Tibial nerve (tissue), 3 donors: ENCODE results near the gene FECH.

Experiments
- EP300 ChIP-seq, 2 donors: sonication (generic); formaldehyde crosslinking; IDR thresholded peaks; one replicate each; pipeline ENCODE4 v1.6.1; 2017; ENCODE audit warnings: antibody characterized with exemption in 2 of 2, mild to moderate bottlenecking in 1 of 2
- POLR2A ChIP-seq, 2 donors: fragments of 450-650 bp; IDR thresholded peaks; one replicate each; pipeline ENCODE4 v1.6.1; 2017; ENCODE audit warnings: antibody characterized with exemption in 2 of 2, mild to moderate bottlenecking in 2 of 2, moderate library complexity in 2 of 2

- TF ChIP-seq EP300 (IDR thresholded peaks at IDR 0.05) = no peak
- TF ChIP-seq POLR2A (IDR thresholded peaks at IDR 0.05) = no peak
Observed at GRCh38 chr18:57630754-57631595, 44.5 kb upstream of the FECH start.
